Suprapubic skin (tissue), 4 donors: ENCODE data around the gene BMPER. TPM values are rescaled to one million over a fixed set of nuclear protein-coding genes. Genes with fewer than 3 reads are reported as not detected.
A peak's percentile ranks its signal among the peaks of the same experiment; 100 is the strongest.

Experiments used
- DNase-seq, 2 donors: peaks; one replicate each; pipeline ENCODE4 v3.0.0-alpha.2; 2019; ENCODE audit warnings: low spot score in 2 of 2
- H3K27ac ChIP-seq: fragments of 200-600 bp; sonication (generic); one replicate; pipeline ENCODE4 v1.5.1; 2019
- H3K27me3 ChIP-seq: fragments of 200-600 bp; sonication (generic); one replicate; pipeline ENCODE4 v1.5.1; 2019
- H3K36me3 ChIP-seq: fragments of 200-600 bp; sonication (generic); one replicate; pipeline ENCODE4 v1.5.1; 2019
- H3K4me1 ChIP-seq: fragments of 200-600 bp; sonication (generic); one replicate; pipeline ENCODE4 v1.5.1; 2019
- H3K4me3 ChIP-seq: fragments of 200-600 bp; sonication (generic); one replicate; pipeline ENCODE4 v1.5.1; 2019; ENCODE audit warnings: mild to moderate bottlenecking
- H3K9me3 ChIP-seq: fragments of 200-600 bp; sonication (generic); one replicate; pipeline ENCODE4 v1.5.1; 2019
- EP300 ChIP-seq: sonication (generic); formaldehyde crosslinking; IDR thresholded peaks from one replicate; pipeline ENCODE4 v1.6.1; 2017; ENCODE audit warnings: antibody characterized with exemption
- POLR2A ChIP-seq, 2 donors: fragments of 450-650 bp; IDR thresholded peaks; one replicate each; pipeline ENCODE4 v1.6.1; 2017; ENCODE audit warnings: antibody characterized with exemption in 2 of 2, mild to moderate bottlenecking in 2 of 2, moderate library complexity in 2 of 2
- POLR2AphosphoS5 ChIP-seq, 3 donors: sonication (generic); formaldehyde crosslinking; IDR thresholded peaks; one replicate each; pipeline ENCODE4 v1.6.1; 2017; ENCODE audit warnings: antibody characterized with exemption in 3 of 3
- WGBS: methylation state at CpG from one replicate; pipeline ENCODE4 v1.1.5; 2018; 5-methylcytosine and 5-hydroxymethylcytosine counted together
- total RNA-seq, 4 donors: library from RNA; depleted of rRNA; stranded (reverse); fragments of >200 nt; gene quantifications; one replicate each; pipeline ENCODE4 v1.1.0, GENCODE V29; 2016
- TF ChIP-seq, protein P1 (sequence below), 2 donors: fragments of 200-600 bp in 1 of 2; fragments of 450-650 bp in 1 of 2; sonication (generic) in 1 of 2; IDR thresholded peaks; one replicate each; pipeline ENCODE4 v1.5.1; 2016 to 2019; ENCODE audit warnings: antibody characterized with exemption in 2 of 2, mild to moderate bottlenecking in 1 of 2, moderate library complexity in 1 of 2

The BMPER gene
- total RNA-seq, 4 donors from 2014 or later: 0.52 to 7.2 (median 1.2) TPM

DNA sequence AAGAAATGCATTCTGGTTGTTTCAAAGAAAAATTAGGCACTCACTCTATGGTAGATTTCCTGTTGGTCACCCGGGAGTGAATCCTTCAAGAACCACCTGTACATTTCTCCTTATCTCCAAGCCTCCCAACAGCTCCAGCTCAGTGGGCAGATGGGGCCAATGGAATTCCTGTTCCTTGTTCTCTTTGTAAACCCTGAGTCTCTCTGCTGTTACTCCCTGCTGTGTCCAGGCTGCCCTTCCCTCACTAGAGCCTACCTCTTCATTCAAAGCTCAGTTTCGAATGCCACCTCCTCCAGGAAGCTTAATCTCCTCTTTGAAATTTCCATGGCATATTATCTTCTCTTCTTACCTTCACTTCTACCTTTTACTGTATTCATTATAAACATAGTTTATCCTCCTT, 3.5 kb upstream of the BMPER start:
- TF ChIP-seq POLR2A (IDR thresholded peaks at IDR 0.05): no peak
- TF ChIP-seq POLR2AphosphoS5 (IDR thresholded peaks at IDR 0.05): no peak
- no peak for TF ChIP-seq EP300
- TF ChIP-seq, protein P1, sequence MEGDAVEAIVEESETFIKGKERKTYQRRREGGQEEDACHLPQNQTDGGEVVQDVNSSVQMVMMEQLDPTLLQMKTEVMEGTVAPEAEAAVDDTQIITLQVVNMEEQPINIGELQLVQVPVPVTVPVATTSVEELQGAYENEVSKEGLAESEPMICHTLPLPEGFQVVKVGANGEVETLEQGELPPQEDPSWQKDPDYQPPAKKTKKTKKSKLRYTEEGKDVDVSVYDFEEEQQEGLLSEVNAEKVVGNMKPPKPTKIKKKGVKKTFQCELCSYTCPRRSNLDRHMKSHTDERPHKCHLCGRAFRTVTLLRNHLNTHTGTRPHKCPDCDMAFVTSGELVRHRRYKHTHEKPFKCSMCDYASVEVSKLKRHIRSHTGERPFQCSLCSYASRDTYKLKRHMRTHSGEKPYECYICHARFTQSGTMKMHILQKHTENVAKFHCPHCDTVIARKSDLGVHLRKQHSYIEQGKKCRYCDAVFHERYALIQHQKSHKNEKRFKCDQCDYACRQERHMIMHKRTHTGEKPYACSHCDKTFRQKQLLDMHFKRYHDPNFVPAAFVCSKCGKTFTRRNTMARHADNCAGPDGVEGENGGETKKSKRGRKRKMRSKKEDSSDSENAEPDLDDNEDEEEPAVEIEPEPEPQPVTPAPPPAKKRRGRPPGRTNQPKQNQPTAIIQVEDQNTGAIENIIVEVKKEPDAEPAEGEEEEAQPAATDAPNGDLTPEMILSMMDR (IDR thresholded peaks at IDR 0.05): no peak
- no peak for DNase-seq
- Histone ChIP-seq H3K4me1 (peaks cover 23% of the 10 kb centered on the region), H3K27me3 (peaks cover 33% of the 10 kb centered on the region), H3K4me3 (no peak overlapping the region), H3K27ac (no peak overlapping the region), H3K36me3 (no peaks in the 10 kb centered on the region), H3K9me3 (no peaks in the 10 kb centered on the region)
- WGBS: 96% methylated on average over 2 of the region's 2 CpGs

DNA sequence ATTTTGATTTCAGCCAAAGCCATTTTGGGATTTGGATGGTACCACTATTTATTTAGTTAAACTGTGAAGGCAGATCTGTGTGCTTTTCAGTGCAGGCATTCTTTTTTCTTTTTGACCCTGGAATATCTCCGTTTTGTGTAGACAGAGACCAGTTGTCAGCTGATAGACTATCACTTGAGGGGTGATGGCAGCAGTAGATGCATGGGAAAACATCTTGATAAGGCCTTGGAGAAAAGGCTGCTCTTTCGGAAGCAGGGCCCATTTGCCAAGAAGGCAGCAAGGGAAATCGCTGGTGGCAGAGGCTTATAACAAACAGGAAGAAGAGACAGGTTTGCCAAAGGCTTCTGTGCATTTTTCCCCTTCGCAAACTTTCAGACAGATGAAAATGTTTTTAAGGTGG, 2.6 kb upstream of the BMPER start:
- H3K4me3 ChIP-seq: no peak overlapping the region
- peaks cover 23% of the 10 kb centered on the region for H3K4me1 ChIP-seq
- WGBS: 59% methylated on average over 4 of the region's 4 CpGs
- H3K27ac ChIP-seq: no peak overlapping the region
- TF ChIP-seq POLR2A (IDR thresholded peaks at IDR 0.05) (no peak), EP300 (no peak), POLR2AphosphoS5 (IDR thresholded peaks at IDR 0.05) (no peak)
- TF ChIP-seq, protein P1 (IDR thresholded peaks at IDR 0.05): no peak
- no peak for DNase-seq
- no peaks in the 10 kb centered on the region for H3K9me3 ChIP-seq
- H3K27me3 ChIP-seq: peaks cover 40% of the 10 kb centered on the region
- H3K36me3 ChIP-seq: no peaks in the 10 kb centered on the region

DNA sequence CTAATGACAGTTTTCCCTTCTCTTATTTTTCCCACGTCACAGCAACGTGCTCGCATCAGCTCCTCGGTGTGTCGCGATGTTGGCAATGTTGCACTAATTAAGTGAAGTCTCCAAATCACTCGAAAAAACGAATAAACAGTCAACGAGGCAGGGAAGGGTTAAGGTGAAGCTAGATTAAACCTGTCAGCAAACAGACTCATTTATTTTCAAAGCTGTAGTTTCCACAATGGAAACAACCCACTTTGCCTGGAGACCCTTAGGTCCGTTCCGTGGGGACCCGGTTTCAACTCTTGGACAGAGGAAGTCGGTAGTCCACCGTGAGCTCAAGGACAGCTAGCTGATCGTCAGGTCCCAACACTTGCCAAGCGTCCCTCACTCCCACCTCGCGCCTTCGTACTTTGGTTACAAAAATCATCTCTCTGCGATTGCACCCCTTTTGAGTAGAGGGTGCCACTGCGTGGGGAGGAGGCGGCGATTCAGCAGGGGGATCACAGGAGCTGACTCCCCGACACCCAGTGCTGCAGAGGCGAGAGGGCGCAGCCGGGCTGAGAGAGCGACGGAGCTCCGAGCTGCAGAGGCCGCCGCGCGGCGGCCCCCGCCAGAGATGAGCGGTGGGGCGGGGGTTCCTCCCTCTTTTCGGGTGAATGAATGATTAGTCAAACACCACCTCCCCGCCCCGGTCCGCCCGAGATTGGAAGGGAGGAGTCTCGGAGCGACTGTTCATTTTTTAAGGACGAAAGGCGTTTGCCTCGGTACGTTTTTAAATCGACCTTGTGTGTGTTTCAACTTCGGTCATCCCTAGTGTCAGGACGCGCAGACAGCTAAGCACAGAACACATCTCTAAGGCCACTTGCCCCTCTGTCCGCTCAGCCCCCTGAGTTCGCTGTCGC, 1.3 kb upstream of the BMPER start:
- WGBS: 6% methylated on average over 36 of the region's 56 CpGs
- H3K27ac ChIP-seq: no peak overlapping the region

DNA sequence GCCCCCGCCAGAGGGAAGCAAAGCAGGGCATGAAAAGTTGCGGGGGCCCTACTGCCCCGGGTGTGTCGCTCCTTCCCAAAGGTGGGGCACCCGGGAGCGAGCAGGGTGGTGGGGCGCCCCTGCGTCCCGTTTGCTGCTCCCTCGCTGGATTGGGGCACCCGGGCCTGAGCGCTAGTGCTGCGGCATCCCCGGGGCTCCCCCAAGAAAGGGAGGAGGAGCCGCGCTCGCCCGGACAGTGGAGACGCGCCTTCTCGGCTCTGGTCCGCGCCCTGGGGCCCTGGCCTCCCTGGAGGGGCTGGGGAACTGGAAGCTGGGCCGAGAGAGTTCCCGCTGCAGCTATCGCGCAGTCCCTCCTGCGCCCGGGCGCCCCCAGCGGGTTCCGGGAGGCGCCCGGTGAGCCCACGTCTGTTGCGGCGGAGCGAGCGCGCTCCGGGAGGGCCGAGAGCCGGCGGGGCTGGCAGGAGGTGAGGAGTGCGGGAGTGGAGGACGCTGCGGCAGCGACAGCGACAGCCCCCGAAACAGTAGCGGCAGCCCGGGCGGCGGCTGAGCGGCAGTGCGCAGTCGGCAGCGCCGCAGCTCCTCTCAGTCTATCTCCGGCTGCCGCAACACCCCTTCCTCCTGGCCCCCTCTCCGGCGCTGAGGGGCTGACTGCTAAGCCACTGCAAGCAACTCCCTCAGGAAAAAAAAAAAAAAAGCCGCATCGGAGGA, 504 bp upstream of the BMPER start:
- Histone ChIP-seq H3K4me1 (peaks cover 23% of the 10 kb centered on the region), H3K36me3 (no peaks in the 10 kb centered on the region), H3K9me3 (no peaks in the 10 kb centered on the region), H3K4me3 (peak overlapping the region; percentile 64), H3K27ac (no peak overlapping the region), H3K27me3 (peaks cover 39% of the 10 kb centered on the region)
- TF ChIP-seq EP300: no peak
- TF ChIP-seq, protein P1 (IDR thresholded peaks at IDR 0.05): peak in 1 of 2 donors; percentile 8
- TF ChIP-seq POLR2AphosphoS5 (IDR thresholded peaks at IDR 0.05): no peak
- WGBS: under 1% methylated on average over 25 of the region's 65 CpGs
- DNase-seq: no peak

More for the DNA sequence above, 1.3 kb upstream of the BMPER start:
- peaks cover 23% of the 10 kb centered on the region for H3K4me1 ChIP-seq
- peak overlapping the region; percentile 64 for H3K4me3 ChIP-seq
- no peaks in the 10 kb centered on the region for H3K36me3 ChIP-seq
- H3K9me3 ChIP-seq: no peaks in the 10 kb centered on the region
- TF ChIP-seq POLR2AphosphoS5 (IDR thresholded peaks at IDR 0.05) (no peak), POLR2A (IDR thresholded peaks at IDR 0.05) (no peak), EP300 (no peak)
- TF ChIP-seq, protein P1 (IDR thresholded peaks at IDR 0.05): no peak
- DNase-seq: no peak
- H3K27me3 ChIP-seq: peaks cover 42% of the 10 kb centered on the region

DNA sequence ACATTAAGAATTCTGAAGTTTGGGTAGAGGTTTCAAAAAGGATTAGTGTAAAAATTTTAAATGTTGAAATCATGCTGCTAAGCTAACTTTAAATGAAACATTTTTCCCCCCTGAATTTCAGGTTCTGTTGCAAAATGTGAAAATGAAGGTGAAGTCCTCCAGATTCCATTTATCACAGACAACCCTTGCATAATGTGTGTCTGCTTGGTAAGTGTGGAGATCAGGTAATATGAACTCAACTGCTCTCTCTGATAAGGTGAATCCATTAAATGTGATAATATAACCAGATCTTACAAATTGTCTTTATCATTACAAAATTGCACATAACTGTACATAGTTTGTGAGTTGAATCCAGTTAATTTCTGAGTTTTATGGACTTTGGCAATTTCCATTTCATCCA, 1.4 kb downstream of the BMPER start:
- peaks cover 37% of the 10 kb centered on the region for H3K27me3 ChIP-seq
- TF ChIP-seq, protein P1 (IDR thresholded peaks at IDR 0.05): no peak
- no peak for TF ChIP-seq POLR2A (IDR thresholded peaks at IDR 0.05)
- TF ChIP-seq POLR2AphosphoS5 (IDR thresholded peaks at IDR 0.05): no peak
- TF ChIP-seq EP300: no peak
- no peak for DNase-seq
- H3K4me3 ChIP-seq: no peak overlapping the region
- no peak overlapping the region for H3K27ac ChIP-seq
- no peaks in the 10 kb centered on the region for H3K9me3 ChIP-seq
- H3K36me3 ChIP-seq: no peaks in the 10 kb centered on the region
- peaks cover 23% of the 10 kb centered on the region for H3K4me1 ChIP-seq
